Gastrocnemius medialis (tissue), 4 donors: Measurements from ENCODE around the gene SRSF1. TPM values are rescaled to one million over a fixed set of nuclear protein-coding genes. Genes with fewer than 3 reads are reported as not detected.

Source experiments
- ATAC-seq, 2 donors: fragments of 150-250 bp; one replicate each; pipeline ENCODE4 v1.9.1; 2016
- DNase-seq, 2 donors: peaks; one replicate each; pipeline ENCODE4 v3.0.0-alpha.2; 2019
- H3K27ac ChIP-seq, 4 donors: fragments of 200-600 bp; sonication (generic); 1 replicate in 1 of 4; 2 replicates in 3 of 4; pipeline ENCODE4 v1.5.1; 2016 to 2018; ENCODE audit warnings: mild to moderate bottlenecking in 2 of 4, moderate library complexity in 1 of 4
- H3K27me3 ChIP-seq, 3 donors: fragments of 200-600 bp; sonication (generic) in 2 of 3; 1 replicate in 1 of 3; 2 replicates in 2 of 3; pipeline versions ENCODE4 v1.5.1 to v1.6.0; 2016 to 2019; ENCODE audit warnings: mild to moderate bottlenecking in 1 of 3, moderate library complexity in 1 of 3
- H3K36me3 ChIP-seq, 2 donors: fragments of 200-600 bp; sonication (generic) in 1 of 2; one replicate each; pipeline ENCODE4 v1.5.1; 2017 to 2018
- H3K4me1 ChIP-seq, 2 donors: fragments of 200-600 bp; sonication (generic) in 1 of 2; one replicate each; pipeline ENCODE4 v1.5.1; 2016 to 2017; ENCODE audit warnings: mild to moderate bottlenecking in 2 of 2
- H3K4me3 ChIP-seq, 4 donors: fragments of 200-600 bp; sonication (generic) in 3 of 4; 1 replicate in 1 of 4; 2 replicates in 3 of 4; pipeline ENCODE4 v1.5.1; 2016 to 2019; ENCODE audit warnings: mild to moderate bottlenecking in 2 of 4
- H3K9me3 ChIP-seq, 3 donors: fragments of 200-600 bp; sonication (generic) in 2 of 3; 1 replicate in 1 of 3; 2 replicates in 2 of 3; pipeline ENCODE4 v1.5.1; 2016 to 2019
- CTCF ChIP-seq, 5 experiments: fragments of 450-650 bp in 3 of 5; fragments of 200-600 bp in 2 of 5; sonication (generic) in 2 of 5; IDR thresholded peaks in 4 of 5; conservative IDR thresholded peaks in 1 of 5; 1 replicate in 4 of 5; 2 replicates in 1 of 5; pipeline ENCODE4 v1.5.1; 2016 to 2019; ENCODE audit warnings: antibody characterized with exemption in 5 of 5, mild to moderate bottlenecking in 3 of 5, moderate library complexity in 3 of 5
- POLR2A ChIP-seq, 2 donors: fragments of 450-650 bp; IDR thresholded peaks; one replicate each; pipeline ENCODE4 v1.6.1; 2017; ENCODE audit warnings: antibody characterized with exemption in 2 of 2, mild to moderate bottlenecking in 2 of 2, moderate library complexity in 2 of 2
- in situ Hi-C, 4 donors: fragments of 200-750 bp; cut with MboI; loops; one replicate each; pipeline versions ENCODE4 v1.15.0 to v1.8.0; 2017; ENCODE audit warnings: low sequenced_read_pairs in 4 of 4
- intact Hi-C: fragments of 100-400 bp; cut with DNase I; formaldehyde crosslinking; loops from one replicate; pipeline ENCODE4 v1.15.1; 2023; ENCODE audit warnings: low total_unique reads
- total RNA-seq, 4 donors: library from RNA; depleted of rRNA; stranded (reverse); fragments of >200 nt; gene quantifications; one replicate each; pipeline versions ENCODE4 v1.1.0 to v1.2.3, GENCODE V29; 2016

Gene SRSF1
- total RNA-seq, 4 donors from 2014 or later: 69.4 to 85.4 (median 82.2) TPM

- peak; percentile 92 to 93 for ATAC-seq
- Histone ChIP-seq H3K9me3 (no peaks in the 10 kb centered on the region), H3K27ac (peak overlapping the region; percentile 79 to 99 (median 98)), H3K27me3 (no peaks in the 10 kb centered on the region), H3K36me3 (peaks cover 0 to 17% of the 10 kb centered on the region in 2 donors), H3K4me1 (peaks cover 63 to 70% of the 10 kb centered on the region in 2 donors), H3K4me3 (no peak overlapping the region)
- DNase-seq: peak; percentile 80 to 93
- in situ Hi-C loops (loop anchor here (5.0 to 25.0 kb wide), 4 partner anchors 138 to 908 kb away; partner anchors contain the start of genes AKAP1 (in 1 of the 4) and MSI2 (in 1 of the 4)), intact Hi-C loops (loop anchor here (1.0 to 10.0 kb wide), 2 partner anchors 137 to 401 kb away; no protein-coding TSS in a partner anchor)
- TF ChIP-seq CTCF (IDR thresholded peaks at IDR 0.05 in 4 of 5, conservative IDR thresholded peaks at IDR 0.05 in 1 of 5) (peak; percentile 61 to 84 (median 75)), POLR2A (IDR thresholded peaks at IDR 0.05) (no peak)
Observed at GRCh38 chr17:57995076-57995956, 11.7 kb downstream of the SRSF1 start.

DNA sequence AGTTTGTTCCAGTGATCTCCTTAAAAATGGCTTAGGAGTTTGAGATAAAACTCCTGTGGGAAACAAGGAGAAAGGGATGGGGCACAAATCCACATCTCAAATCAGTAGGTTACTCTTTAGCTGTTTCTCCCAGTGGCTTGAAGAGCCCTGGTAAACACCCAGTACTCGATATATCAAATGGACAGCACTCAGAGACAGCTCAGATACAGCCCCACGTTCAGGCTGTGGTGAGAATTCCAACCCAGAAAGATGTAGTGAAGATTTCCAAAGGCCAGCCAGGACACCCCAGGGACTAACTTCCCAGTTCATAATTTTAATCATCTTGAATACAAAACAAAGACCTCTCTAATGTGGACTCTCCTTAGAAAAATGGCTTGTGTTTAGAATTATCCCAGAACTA lies 12.6 kb downstream of the SRSF1 start:
- H3K36me3 ChIP-seq: peaks cover 0 to 10% of the 10 kb centered on the region in 2 donors
- peaks cover 62 to 70% of the 10 kb centered on the region in 2 donors for H3K4me1 ChIP-seq
- no peak for ATAC-seq
- no peak for DNase-seq
- no peaks in the 10 kb centered on the region for H3K9me3 ChIP-seq
- peak overlapping the region; percentile 79 to 99 (median 98) for H3K27ac ChIP-seq
- no peak for TF ChIP-seq CTCF (IDR thresholded peaks at IDR 0.05 in 4 of 5, conservative IDR thresholded peaks at IDR 0.05 in 1 of 5)
- in situ Hi-C loops: loop anchor here in 2 of 4 donors (25.0 kb wide), 3 partner anchors 407 to 907 kb away; partner anchors contain the start of genes AKAP1 (in 1 of the 2) and MSI2 (in 1 of the 2)
- intact Hi-C loops: loop anchor here (10.0 kb wide), 1 partner anchor 400 kb away; no protein-coding TSS in a partner anchor
- H3K27me3 ChIP-seq: no peaks in the 10 kb centered on the region
- H3K4me3 ChIP-seq: no peak overlapping the region

GRCh38 chr17:57993471-57994365 lies 13.3 kb downstream of the SRSF1 start:
- intact Hi-C loops (loop anchor here (10.0 kb wide), 1 partner anchor 399 kb away; no protein-coding TSS in a partner anchor), in situ Hi-C loops (loop anchor here in 2 of 4 donors (25.0 kb wide), 3 partner anchors 406 to 906 kb away; partner anchors contain the start of genes AKAP1 (in 1 of the 2) and MSI2 (in 1 of the 2))
- ATAC-seq (no peak), DNase-seq (no peak)
- Histone ChIP-seq H3K9me3 (no peaks in the 10 kb centered on the region), H3K4me3 (no peak overlapping the region), H3K27ac (peak overlapping the region; percentile 79 to 99 (median 98)), H3K36me3 (peaks cover 0 to 10% of the 10 kb centered on the region in 2 donors), H3K4me1 (peaks cover 66 to 73% of the 10 kb centered on the region in 2 donors), H3K27me3 (no peaks in the 10 kb centered on the region)
- no peak for TF ChIP-seq CTCF (IDR thresholded peaks at IDR 0.05 in 4 of 5, conservative IDR thresholded peaks at IDR 0.05 in 1 of 5)
- no peak for TF ChIP-seq POLR2A (IDR thresholded peaks at IDR 0.05)

GRCh38 chr17:57991537-57991936 lies 15.5 kb downstream of the SRSF1 start:
- Histone ChIP-seq H3K27ac (peak overlapping the region; percentile 79 to 99 (median 98)), H3K4me3 (no peak overlapping the region), H3K4me1 (peaks cover 68 to 78% of the 10 kb centered on the region in 2 donors), H3K36me3 (no peaks in the 10 kb centered on the region), H3K27me3 (no peaks in the 10 kb centered on the region), H3K9me3 (no peaks in the 10 kb centered on the region)
- DNase-seq (no peak), ATAC-seq (no peak)
- in situ Hi-C loops (loop anchor here in 2 of 4 donors (25.0 kb wide), 3 partner anchors 404 to 904 kb away; partner anchors contain the start of genes AKAP1 (in 1 of the 2) and MSI2 (in 1 of the 2)), intact Hi-C loops (loop anchor here (10.0 kb wide), 1 partner anchor 397 kb away; no protein-coding TSS in a partner anchor)
- TF ChIP-seq POLR2A (IDR thresholded peaks at IDR 0.05): no peak
- no peak for TF ChIP-seq CTCF (IDR thresholded peaks at IDR 0.05 in 4 of 5, conservative IDR thresholded peaks at IDR 0.05 in 1 of 5)
